ENCODE data around the gene OR2A2.

OR2A2 gene

GRCh38 chr7:144087230-144087629 is 22.2 kb upstream of the OR2A2 start:
- H3K4me1 ChIP-seq (ENCODE audit: insufficient read depth, insufficient read length), result no peaks in the 10 kb centered on the region
- TF ChIP-seq ZNF274 (IDR thresholded peaks at IDR 0.05; ENCODE audit: low read depth, low read length) (no peak), YY1 (IDR thresholded peaks at IDR 0.05; ENCODE audit: insufficient read depth, insufficient read length) (no peak), SUZ12 (IDR thresholded peaks at IDR 0.05; ENCODE audit: extremely low read depth, insufficient read depth, insufficient read length) (no peak)
- no peaks in the 10 kb centered on the region for H3K27me3 ChIP-seq (ENCODE audit: insufficient read depth, insufficient read length)
- no peak overlapping the region for H3K4me3 ChIP-seq (ENCODE audit: insufficient read length, low read depth)
- DNase-seq (ENCODE audit: low read depth, low spot score), result no peak
- no peaks in the 10 kb centered on the region for H3K36me3 ChIP-seq (ENCODE audit: insufficient read depth, insufficient read length, low read length)
- H3K9me3 ChIP-seq (ENCODE audit: insufficient read depth, low read length), result no peaks in the 10 kb centered on the region
- H3K9ac ChIP-seq (ENCODE audit: insufficient read length, low read depth), result no peak overlapping the region

- DNase-seq (ENCODE audit: low read depth, low spot score), result no peak
- H3K27me3 ChIP-seq (ENCODE audit: insufficient read depth, insufficient read length), result no peaks in the 10 kb centered on the region
- TF ChIP-seq ZNF274 (IDR thresholded peaks at IDR 0.05; ENCODE audit: low read depth, low read length) (no peak), SUZ12 (IDR thresholded peaks at IDR 0.05; ENCODE audit: extremely low read depth, insufficient read depth, insufficient read length) (no peak), YY1 (IDR thresholded peaks at IDR 0.05; ENCODE audit: insufficient read depth, insufficient read length) (no peak)
- no peak overlapping the region for H3K4me3 ChIP-seq (ENCODE audit: insufficient read length, low read depth)
- H3K36me3 ChIP-seq (ENCODE audit: insufficient read depth, insufficient read length, low read length), result no peaks in the 10 kb centered on the region
- no peaks in the 10 kb centered on the region for H3K4me1 ChIP-seq (ENCODE audit: insufficient read depth, insufficient read length)
- H3K9me3 ChIP-seq (ENCODE audit: insufficient read depth, low read length), result no peaks in the 10 kb centered on the region
- H3K9ac ChIP-seq (ENCODE audit: insufficient read length, low read depth), result no peak overlapping the region
These were observed 18.7 kb upstream of the OR2A2 start for GRCh38 chr7:144090667-144091066.

DNA sequence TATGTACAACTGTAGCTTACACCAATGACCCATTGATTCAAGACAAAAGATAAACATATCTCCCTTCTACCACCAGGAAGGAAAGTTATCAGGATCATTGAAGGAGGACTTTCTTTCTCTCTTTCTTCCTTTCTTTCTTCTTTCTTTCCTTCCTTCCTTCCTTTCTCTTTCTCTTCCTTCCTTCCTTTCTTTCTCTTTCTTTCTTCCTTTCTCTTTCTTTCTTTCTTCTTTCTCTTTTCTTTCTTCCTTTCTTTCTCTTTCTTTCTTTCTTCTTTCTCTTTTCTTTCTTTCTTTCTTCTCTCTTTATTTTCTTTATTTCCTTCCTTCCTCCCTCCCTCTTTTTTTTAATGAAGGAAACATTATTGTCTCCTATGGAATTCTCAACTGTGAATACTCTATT is 10.6 kb upstream of the OR2A2 start:
- Histone ChIP-seq H3K27me3 (ENCODE audit: insufficient read depth, insufficient read length) (no peaks in the 10 kb centered on the region), H3K36me3 (ENCODE audit: insufficient read depth, insufficient read length, low read length) (no peaks in the 10 kb centered on the region), H3K9me3 (ENCODE audit: insufficient read depth, low read length) (no peaks in the 10 kb centered on the region), H3K4me1 (ENCODE audit: insufficient read depth, insufficient read length) (no peaks in the 10 kb centered on the region), H3K4me3 (ENCODE audit: insufficient read length, low read depth) (no peak overlapping the region), H3K9ac (ENCODE audit: insufficient read length, low read depth) (no peak overlapping the region)
- no peak for TF ChIP-seq YY1 (IDR thresholded peaks at IDR 0.05; ENCODE audit: insufficient read depth, insufficient read length)
- DNase-seq (ENCODE audit: low read depth, low spot score), result no peak

- Histone ChIP-seq H3K9ac (ENCODE audit: insufficient read length, low read depth) (no peak overlapping the region), H3K4me3 (ENCODE audit: insufficient read length, low read depth) (no peak overlapping the region), H3K4me1 (ENCODE audit: insufficient read depth, insufficient read length) (no peaks in the 10 kb centered on the region), H3K9me3 (ENCODE audit: insufficient read depth, low read length) (no peaks in the 10 kb centered on the region), H3K36me3 (ENCODE audit: insufficient read depth, insufficient read length, low read length) (no peaks in the 10 kb centered on the region), H3K27me3 (ENCODE audit: insufficient read depth, insufficient read length) (no peaks in the 10 kb centered on the region)
- no peak for TF ChIP-seq SUZ12 (IDR thresholded peaks at IDR 0.05; ENCODE audit: extremely low read depth, insufficient read depth, insufficient read length)
- no peak for TF ChIP-seq YY1 (IDR thresholded peaks at IDR 0.05; ENCODE audit: insufficient read depth, insufficient read length)
- TF ChIP-seq ZNF274 (IDR thresholded peaks at IDR 0.05; ENCODE audit: low read depth, low read length), result no peak
- DNase-seq (ENCODE audit: low read depth, low spot score), result no peak
These were observed 8.8 kb upstream of the OR2A2 start for GRCh38 chr7:144100607-144101006.

DNA sequence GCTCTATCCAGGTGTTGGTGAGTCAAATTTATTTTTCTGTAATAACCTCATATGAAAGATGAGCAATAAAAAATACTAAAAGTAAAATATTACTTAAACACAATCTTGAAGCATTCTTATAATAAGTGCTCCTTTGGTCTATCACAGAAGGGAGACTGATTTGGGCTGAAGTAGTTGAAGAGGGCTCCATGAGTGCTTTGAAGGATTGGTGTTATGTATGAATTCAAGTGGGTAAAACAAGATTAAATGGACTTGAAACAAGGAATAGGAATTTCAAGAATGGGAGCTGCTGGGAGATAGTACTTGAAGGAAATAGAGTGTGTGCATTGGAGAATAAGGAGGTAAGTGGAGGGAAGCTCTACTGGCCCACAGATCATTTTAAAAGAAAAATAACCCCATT is 7.3 kb upstream of the OR2A2 start:
- TF ChIP-seq YY1 (IDR thresholded peaks at IDR 0.05; ENCODE audit: insufficient read depth, insufficient read length) (no peak), SUZ12 (IDR thresholded peaks at IDR 0.05; ENCODE audit: extremely low read depth, insufficient read depth, insufficient read length) (no peak), ZNF274 (IDR thresholded peaks at IDR 0.05; ENCODE audit: low read depth, low read length) (no peak)
- H3K9me3 ChIP-seq (ENCODE audit: insufficient read depth, low read length), result no peaks in the 10 kb centered on the region
- no peak overlapping the region for H3K4me3 ChIP-seq (ENCODE audit: insufficient read length, low read depth)
- H3K9ac ChIP-seq (ENCODE audit: insufficient read length, low read depth), result no peak overlapping the region
- DNase-seq (ENCODE audit: low read depth, low spot score), result no peak
- H3K36me3 ChIP-seq (ENCODE audit: insufficient read depth, insufficient read length, low read length), result no peaks in the 10 kb centered on the region
- H3K27me3 ChIP-seq (ENCODE audit: insufficient read depth, insufficient read length), result no peaks in the 10 kb centered on the region
- H3K4me1 ChIP-seq (ENCODE audit: insufficient read depth, insufficient read length), result no peaks in the 10 kb centered on the region

DNA sequence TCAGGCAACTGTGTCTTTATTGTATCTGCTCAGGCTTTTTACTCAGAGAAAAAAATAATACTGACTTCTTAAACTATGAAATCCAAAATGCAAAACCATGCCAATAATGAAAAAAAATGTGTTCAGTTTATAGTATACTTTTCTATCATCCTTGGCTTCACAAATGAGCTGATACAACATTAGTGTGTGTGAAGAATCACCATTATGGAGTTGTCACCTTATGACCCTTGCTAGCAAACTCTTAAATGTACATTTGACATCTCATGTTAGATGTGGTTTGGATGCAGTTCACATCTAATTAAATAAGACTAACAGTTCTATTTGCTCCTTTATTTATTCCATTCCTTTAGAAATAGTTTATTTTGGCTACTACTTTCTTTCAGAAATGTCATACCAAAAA is 4.2 kb upstream of the OR2A2 start:
- no peak overlapping the region for H3K4me3 ChIP-seq (ENCODE audit: insufficient read length, low read depth)
- TF ChIP-seq ZNF274 (IDR thresholded peaks at IDR 0.05; ENCODE audit: low read depth, low read length) (no peak), SUZ12 (IDR thresholded peaks at IDR 0.05; ENCODE audit: extremely low read depth, insufficient read depth, insufficient read length) (no peak), YY1 (IDR thresholded peaks at IDR 0.05; ENCODE audit: insufficient read depth, insufficient read length) (no peak)
- H3K36me3 ChIP-seq (ENCODE audit: insufficient read depth, insufficient read length, low read length), result no peaks in the 10 kb centered on the region
- H3K27me3 ChIP-seq (ENCODE audit: insufficient read depth, insufficient read length), result no peaks in the 10 kb centered on the region
- H3K9ac ChIP-seq (ENCODE audit: insufficient read length, low read depth), result no peak overlapping the region
- DNase-seq (ENCODE audit: low read depth, low spot score), result no peak
- H3K4me1 ChIP-seq (ENCODE audit: insufficient read depth, insufficient read length), result no peaks in the 10 kb centered on the region
- no peaks in the 10 kb centered on the region for H3K9me3 ChIP-seq (ENCODE audit: insufficient read depth, low read length)

- Histone ChIP-seq H3K4me1 (ENCODE audit: insufficient read depth, insufficient read length) (no peaks in the 10 kb centered on the region), H3K9ac (ENCODE audit: insufficient read length, low read depth) (no peak overlapping the region), H3K9me3 (ENCODE audit: insufficient read depth, low read length) (no peaks in the 10 kb centered on the region), H3K27me3 (ENCODE audit: insufficient read depth, insufficient read length) (no peaks in the 10 kb centered on the region), H3K4me3 (ENCODE audit: insufficient read length, low read depth) (no peak overlapping the region), H3K36me3 (ENCODE audit: insufficient read depth, insufficient read length, low read length) (no peaks in the 10 kb centered on the region)
- TF ChIP-seq ZNF274 (IDR thresholded peaks at IDR 0.05; ENCODE audit: low read depth, low read length) (no peak), SUZ12 (IDR thresholded peaks at IDR 0.05; ENCODE audit: extremely low read depth, insufficient read depth, insufficient read length) (no peak), YY1 (IDR thresholded peaks at IDR 0.05; ENCODE audit: insufficient read depth, insufficient read length) (no peak)
- no peak for DNase-seq (ENCODE audit: low read depth, low spot score)
These were observed 889 bp downstream of the OR2A2 start for GRCh38 chr7:144110272-144110671.

DNA sequence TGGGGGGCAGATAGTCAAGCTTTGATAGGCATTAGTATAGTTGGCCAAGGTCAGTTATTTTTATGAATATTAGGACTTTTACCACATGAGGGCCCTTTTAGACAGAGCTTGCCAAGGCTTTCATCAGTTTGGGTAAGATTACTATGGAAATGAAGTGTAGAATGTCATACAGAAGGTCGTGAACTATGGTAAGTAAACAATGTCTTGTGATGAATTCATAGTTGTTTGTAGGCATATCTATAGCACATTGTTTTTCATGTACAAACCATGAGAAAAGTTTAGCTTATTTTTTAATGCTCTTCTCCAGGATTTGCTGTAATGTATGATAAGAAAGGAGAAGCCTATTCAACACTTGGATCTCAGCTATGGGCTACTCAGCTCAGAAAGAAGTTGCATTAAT is 4.3 kb downstream of the OR2A2 start:
- Histone ChIP-seq H3K4me3 (ENCODE audit: insufficient read length, low read depth) (no peak overlapping the region), H3K4me1 (ENCODE audit: insufficient read depth, insufficient read length) (peaks cover 3% of the 10 kb centered on the region), H3K9me3 (ENCODE audit: insufficient read depth, low read length) (no peaks in the 10 kb centered on the region), H3K36me3 (ENCODE audit: insufficient read depth, insufficient read length, low read length) (no peaks in the 10 kb centered on the region), H3K9ac (ENCODE audit: insufficient read length, low read depth) (no peak overlapping the region), H3K27me3 (ENCODE audit: insufficient read depth, insufficient read length) (no peaks in the 10 kb centered on the region)
- no peak for TF ChIP-seq YY1 (IDR thresholded peaks at IDR 0.05; ENCODE audit: insufficient read depth, insufficient read length)
- no peak for TF ChIP-seq SUZ12 (IDR thresholded peaks at IDR 0.05; ENCODE audit: extremely low read depth, insufficient read depth, insufficient read length)
- TF ChIP-seq ZNF274 (IDR thresholded peaks at IDR 0.05; ENCODE audit: low read depth, low read length), result no peak
- DNase-seq (ENCODE audit: low read depth, low spot score), result no peak

Measured in NT2/D1 (cell line).